Fibroblast of pulmonary artery (primary cell): Measurements from ENCODE around the gene FBXL16.

ENCODE experiments used
- DNase-seq: peaks from one replicate; pipeline ENCODE4 v3.0.0-alpha.2; 2010; ENCODE audit warnings: low read depth
- H3K4me3 ChIP-seq: replicated peaks from 2 replicates; pipeline ENCODE4 v1.5.1; 2011; ENCODE audit warnings: low read depth, mild to moderate bottlenecking, control low read depth, low read length, moderate library complexity
- CTCF ChIP-seq: IDR thresholded peaks from 2 replicates; pipeline ENCODE4 v1.5.1; 2011; ENCODE audit warnings: mild to moderate bottlenecking, control low read depth, low read length, inconsistent platforms; ENCODE audit errors: missing control alignments

The FBXL16 gene

GRCh38 chr16:683396-684070 is 22.1 kb downstream of the FBXL16 start:
- DNase-seq: no peak
- H3K4me3 ChIP-seq: peak overlapping the region; percentile 57
- no peak for TF ChIP-seq CTCF

- H3K4me3 ChIP-seq: peak overlapping the region; percentile 57
- TF ChIP-seq CTCF: no peak
- no peak for DNase-seq
Observed at GRCh38 chr16:682493-683395, 22.9 kb downstream of the FBXL16 start.

- peak overlapping the region; percentile 77 for H3K4me3 ChIP-seq
- no peak for TF ChIP-seq CTCF
- no peak for DNase-seq
Observed at GRCh38 chr16:681746-682427, 23.7 kb downstream of the FBXL16 start.

GRCh38 chr16:680967-681745 is 24.4 kb downstream of the FBXL16 start:
- TF ChIP-seq CTCF: no peak
- H3K4me3 ChIP-seq: peak overlapping the region; percentile 77
- peak; percentile 45 for DNase-seq

GRCh38 chr16:680625-680945 is 25.0 kb downstream of the FBXL16 start:
- TF ChIP-seq CTCF: no peak
- DNase-seq: no peak
- peak overlapping the region; percentile 77 for H3K4me3 ChIP-seq

GRCh38 chr16:679814-680624 is 25.6 kb downstream of the FBXL16 start, which contains the start of gene STUB1:
Gene STUB1 (plus strand): TSS chr16:680410. CDS start chr16:680526, 116 bp downstream.
- TF ChIP-seq CTCF: no peak
- DNase-seq: peak; percentile 87
- peak within 1 kb of the TSS; percentile 77 for H3K4me3 ChIP-seq
